Astrocyte of the cerebellum (primary cell): ENCODE measurements around the gene PRDX6.

Experiments
- DNase-seq: peaks from one replicate; pipeline ENCODE4 v3.0.0-alpha.2; 2011; ENCODE audit warnings: low read depth
- H3K4me3 ChIP-seq: 2 replicates; pipeline ENCODE4 v1.5.1; 2011; ENCODE audit warnings: mild to moderate bottlenecking, low read depth, low read length, moderate library complexity
- in situ Hi-C: cut with HindIII; loops from 2 replicates; pipeline ENCODE4 v1.10.0; 2017; ENCODE audit warnings: low sequenced_read_pairs
- TF ChIP-seq, protein P1 (sequence below): IDR thresholded peaks from 2 replicates; pipeline ENCODE4 v1.5.1; 2012; ENCODE audit warnings: low read length, low read depth, moderate library complexity, mild to moderate bottlenecking; ENCODE audit errors: missing control alignments

PRDX6 gene

DNA sequence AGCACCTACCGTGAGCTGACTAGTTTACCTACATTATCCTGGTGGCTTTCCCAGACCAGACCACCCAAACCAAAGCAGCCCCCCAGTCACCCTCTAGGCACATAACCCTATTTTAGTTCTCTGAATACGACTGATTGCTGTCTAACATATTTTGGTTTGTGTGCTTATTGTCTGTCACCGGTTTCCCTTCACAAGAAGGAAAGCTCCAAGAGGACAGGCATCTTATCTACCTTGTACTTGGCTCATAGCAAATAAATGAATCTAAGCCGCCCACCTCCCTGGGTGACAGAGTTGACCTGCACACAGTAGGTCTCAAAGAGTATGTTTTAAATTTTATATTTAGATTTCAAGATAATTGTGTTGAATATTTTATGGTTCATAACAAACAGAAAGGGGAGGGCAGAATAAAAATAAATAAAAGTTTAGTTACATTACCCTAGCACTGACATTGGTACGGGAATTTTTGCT lies 904 bp upstream of the PRDX6 start:
- TF ChIP-seq, protein P1, sequence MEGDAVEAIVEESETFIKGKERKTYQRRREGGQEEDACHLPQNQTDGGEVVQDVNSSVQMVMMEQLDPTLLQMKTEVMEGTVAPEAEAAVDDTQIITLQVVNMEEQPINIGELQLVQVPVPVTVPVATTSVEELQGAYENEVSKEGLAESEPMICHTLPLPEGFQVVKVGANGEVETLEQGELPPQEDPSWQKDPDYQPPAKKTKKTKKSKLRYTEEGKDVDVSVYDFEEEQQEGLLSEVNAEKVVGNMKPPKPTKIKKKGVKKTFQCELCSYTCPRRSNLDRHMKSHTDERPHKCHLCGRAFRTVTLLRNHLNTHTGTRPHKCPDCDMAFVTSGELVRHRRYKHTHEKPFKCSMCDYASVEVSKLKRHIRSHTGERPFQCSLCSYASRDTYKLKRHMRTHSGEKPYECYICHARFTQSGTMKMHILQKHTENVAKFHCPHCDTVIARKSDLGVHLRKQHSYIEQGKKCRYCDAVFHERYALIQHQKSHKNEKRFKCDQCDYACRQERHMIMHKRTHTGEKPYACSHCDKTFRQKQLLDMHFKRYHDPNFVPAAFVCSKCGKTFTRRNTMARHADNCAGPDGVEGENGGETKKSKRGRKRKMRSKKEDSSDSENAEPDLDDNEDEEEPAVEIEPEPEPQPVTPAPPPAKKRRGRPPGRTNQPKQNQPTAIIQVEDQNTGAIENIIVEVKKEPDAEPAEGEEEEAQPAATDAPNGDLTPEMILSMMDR, result no peak
- in situ Hi-C loops, result no loop called here

DNA sequence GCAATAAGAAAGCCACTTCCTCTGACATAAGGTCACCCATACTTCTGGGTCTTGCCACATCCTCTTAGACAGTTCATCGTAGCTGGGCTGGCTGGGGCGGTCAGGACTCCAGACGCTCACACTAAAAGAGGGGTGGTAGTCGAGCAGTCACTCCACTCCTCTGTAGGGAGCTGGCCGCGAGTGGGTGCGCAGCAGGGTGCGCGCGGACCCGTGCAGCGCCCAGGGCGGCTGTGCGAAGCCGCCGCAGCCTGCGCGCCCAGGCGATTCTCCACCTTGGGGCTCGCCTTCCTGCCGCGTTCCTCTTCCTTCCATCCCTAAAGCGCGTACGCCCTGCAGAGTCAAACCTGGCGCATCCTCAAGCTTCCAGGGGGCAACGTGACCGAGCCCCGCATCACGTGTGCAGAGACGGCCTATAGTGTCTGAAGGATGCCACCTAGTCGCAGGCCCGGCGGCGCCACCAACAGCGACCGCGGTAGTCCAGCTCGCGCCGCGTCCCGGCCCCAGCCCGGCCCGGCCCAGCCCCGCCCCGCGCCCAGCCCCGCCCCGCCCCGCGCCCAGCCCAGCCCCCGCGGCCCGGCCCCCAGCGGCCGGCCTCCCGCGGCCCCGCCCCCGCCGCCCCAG lies 360 bp upstream of the PRDX6 start:
- TF ChIP-seq, protein P1, result no peak
- H3K4me3 ChIP-seq, result peak overlapping the region; percentile 78
- DNase-seq, result no peak
- in situ Hi-C loops, result no loop called here

More for the DNA sequence above, 904 bp upstream of the PRDX6 start:
- no peak for DNase-seq
- peak overlapping the region; percentile 78 for H3K4me3 ChIP-seq

DNA sequence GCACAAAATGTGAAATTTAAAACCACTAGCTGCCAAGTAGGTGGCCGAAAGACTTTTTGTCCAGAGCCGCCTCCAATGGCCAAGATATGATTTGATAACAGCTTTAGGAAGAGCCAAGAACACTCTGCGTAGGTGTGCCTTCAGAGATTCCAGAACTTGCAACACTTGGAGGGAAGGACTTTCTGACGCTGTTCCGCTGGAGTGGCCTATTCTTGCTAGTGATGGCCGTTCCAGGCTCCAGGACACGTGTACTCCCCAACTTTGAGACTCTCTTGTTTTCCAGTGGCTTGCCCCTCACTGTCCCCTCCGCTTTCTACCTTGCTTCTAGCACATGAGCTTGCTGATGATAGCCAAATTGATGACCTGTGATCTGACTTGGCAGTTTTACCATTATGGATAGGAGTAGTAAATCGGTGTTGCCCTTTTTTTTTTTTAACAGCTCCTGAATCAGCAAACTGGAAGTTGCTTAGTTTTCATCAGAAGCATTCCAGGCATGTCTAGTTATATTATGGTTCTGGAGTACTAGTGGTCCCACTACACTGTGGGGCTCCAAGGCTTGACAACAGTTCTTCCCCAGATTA lies 1.0 kb downstream of the PRDX6 start:
- in situ Hi-C loops, result no loop called here
- DNase-seq, result no peak
- peak overlapping the region; percentile 78 for H3K4me3 ChIP-seq

DNA sequence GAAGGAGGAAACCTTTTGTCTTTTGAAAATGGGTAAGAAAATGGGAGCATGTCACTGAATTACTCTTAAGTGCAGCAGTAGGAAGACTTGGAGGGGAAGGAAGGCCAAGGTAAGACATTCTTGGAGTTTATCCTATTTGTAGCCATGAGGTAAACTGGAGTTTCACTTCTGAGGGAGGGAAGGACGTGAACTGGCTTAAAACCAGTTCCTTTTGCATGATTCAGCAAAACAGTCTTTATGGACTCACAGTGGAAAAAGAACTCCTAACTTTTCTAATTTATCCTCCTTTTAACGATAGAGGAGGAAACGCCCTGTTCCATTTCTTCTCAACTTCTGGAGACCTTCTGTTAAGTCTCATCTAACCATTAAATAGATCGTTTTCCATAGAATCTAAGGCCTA lies 2.5 kb downstream of the PRDX6 start:
- peak overlapping the region; percentile 10 for H3K4me3 ChIP-seq
- no peak for DNase-seq

More for the DNA sequence above, 1.0 kb downstream of the PRDX6 start:
- TF ChIP-seq, protein P1, result no peak

DNA sequence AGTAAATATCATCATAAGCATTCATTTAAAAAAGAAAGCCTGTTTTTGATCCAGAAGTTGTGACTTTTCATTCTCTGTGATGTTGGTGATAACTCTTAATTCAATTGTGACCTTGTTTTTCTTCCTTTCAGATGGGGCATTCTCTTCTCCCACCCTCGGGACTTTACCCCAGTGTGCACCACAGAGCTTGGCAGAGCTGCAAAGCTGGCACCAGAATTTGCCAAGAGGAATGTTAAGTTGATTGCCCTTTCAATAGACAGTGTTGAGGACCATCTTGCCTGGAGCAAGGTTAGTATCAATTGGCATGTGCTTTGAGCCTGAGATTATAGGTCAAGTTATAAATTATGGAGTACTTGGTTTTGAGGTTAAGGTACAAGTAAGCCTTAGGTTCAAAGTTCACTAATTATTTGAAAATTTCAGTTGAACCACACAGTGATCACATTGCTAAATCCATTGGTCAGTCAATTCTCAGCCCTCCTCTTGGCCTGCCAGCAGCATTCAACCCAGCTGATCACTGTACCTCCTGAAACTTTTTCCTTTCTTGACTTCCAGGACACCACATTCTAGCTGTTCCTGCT lies 4.1 kb downstream of the PRDX6 start:
- in situ Hi-C loops, result no loop called here
- no peak overlapping the region for H3K4me3 ChIP-seq
- DNase-seq, result no peak
- TF ChIP-seq, protein P1, result no peak

More for the DNA sequence above, 2.5 kb downstream of the PRDX6 start:
- in situ Hi-C loops, result no loop called here
- TF ChIP-seq, protein P1, result no peak

DNA sequence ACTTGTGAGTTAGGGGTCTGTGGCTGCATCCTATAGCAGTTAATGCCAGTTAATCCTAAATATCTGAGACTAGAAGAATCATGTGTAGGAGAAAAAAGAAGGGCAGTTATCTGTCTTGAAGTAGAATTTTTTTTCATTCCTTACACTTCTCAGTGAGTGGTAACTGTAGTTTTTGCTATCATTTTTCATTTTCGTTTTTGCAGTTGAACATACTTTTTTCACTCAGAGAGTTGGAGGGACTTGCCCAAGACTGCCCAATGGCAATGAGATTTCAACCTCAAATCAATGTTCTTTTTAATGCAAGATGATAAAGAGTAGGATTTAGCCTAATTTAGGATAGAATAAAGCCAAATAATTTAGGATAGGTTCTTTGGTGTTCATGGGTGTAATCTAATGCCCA lies 5.5 kb downstream of the PRDX6 start:
- TF ChIP-seq, protein P1, result no peak
- in situ Hi-C loops, result no loop called here
- DNase-seq, result no peak
- no peak overlapping the region for H3K4me3 ChIP-seq
